HG03342 (cell line): ENCODE data around the gene KCNQ1OT1.

ENCODE experiments used
- ATAC-seq: cut with Tn5 transposase; IDR thresholded peaks from one replicate; pipeline ENCODE4 v1.9.1; 2021; ENCODE audit warnings: mild to moderate bottlenecking, moderate library complexity; ENCODE audit not compliant: unreplicated experiment

KCNQ1OT1 gene

GRCh38 chr11:2721210-2721916 is 21.6 kb upstream of the KCNQ1OT1 start:
- ATAC-seq: no peak

- no peak for ATAC-seq
Observed at GRCh38 chr11:2719831-2720590, 20.2 kb upstream of the KCNQ1OT1 start.

GRCh38 chr11:2718817-2719438 is 19.1 kb upstream of the KCNQ1OT1 start:
- ATAC-seq: no peak

- no peak for ATAC-seq
Observed at GRCh38 chr11:2717561-2718325, 17.9 kb upstream of the KCNQ1OT1 start.

- no peak for ATAC-seq
Observed at GRCh38 chr11:2716376-2717095, 16.7 kb upstream of the KCNQ1OT1 start.

GRCh38 chr11:2715716-2716350 is 16.0 kb upstream of the KCNQ1OT1 start:
- ATAC-seq: no peak

- no peak for ATAC-seq
Observed at GRCh38 chr11:2714871-2715270, 15.1 kb upstream of the KCNQ1OT1 start.

GRCh38 chr11:2714463-2714800 is 14.6 kb upstream of the KCNQ1OT1 start:
- ATAC-seq: no peak

GRCh38 chr11:2713661-2714462 is 14.1 kb upstream of the KCNQ1OT1 start:
- no peak for ATAC-seq

GRCh38 chr11:2713094-2713493 is 13.3 kb upstream of the KCNQ1OT1 start:
- no peak for ATAC-seq

- ATAC-seq: no peak
Observed at GRCh38 chr11:2711161-2711560, 11.4 kb upstream of the KCNQ1OT1 start.

- no peak for ATAC-seq
Observed at GRCh38 chr11:2709429-2709828, 9.6 kb upstream of the KCNQ1OT1 start.

GRCh38 chr11:2708757-2709281 is 9.0 kb upstream of the KCNQ1OT1 start:
- no peak for ATAC-seq

- ATAC-seq: no peak
Observed at GRCh38 chr11:2708151-2708581, 8.4 kb upstream of the KCNQ1OT1 start.

- no peak for ATAC-seq
Observed at GRCh38 chr11:2707736-2708135, 7.9 kb upstream of the KCNQ1OT1 start.

- ATAC-seq: no peak
Observed at GRCh38 chr11:2706321-2706720, 6.5 kb upstream of the KCNQ1OT1 start.

GRCh38 chr11:2704896-2705606 is 5.3 kb upstream of the KCNQ1OT1 start:
- no peak for ATAC-seq

GRCh38 chr11:2704356-2704755 is 4.6 kb upstream of the KCNQ1OT1 start:
- no peak for ATAC-seq
